ENCODE results near the gene BSN. TPM values are rescaled to one million over a fixed set of nuclear protein-coding genes. Genes with fewer than 3 reads are reported as not detected.

Gene BSN
- total RNA-seq, 2 experiments from 2014 or later: 0.03 to 0.27 TPM

- H3K79me2 ChIP-seq (ENCODE audit: insufficient read depth, low read depth, low read length): peaks cover 13% of the 10 kb centered on the region; the same call in 1 of the 2 replicates
- no peaks in the 10 kb centered on the region for H3K9me2 ChIP-seq (ENCODE audit: insufficient read depth, low read length)
- H2AFZ ChIP-seq (ENCODE audit: low read length): no peak within 1 kb of the TSS
- H3K36me3 ChIP-seq (ENCODE audit: insufficient read depth, low read length): peaks cover 56% of the 10 kb centered on the region
- H3K9me3 ChIP-seq (ENCODE audit: low read length): no peaks in the 10 kb centered on the region
- peak within 1 kb of the TSS; percentile 27 for H3K27ac ChIP-seq (ENCODE audit: low read depth, low read length, poor library complexity, severe bottlenecking)
- ChIA-PET POLR2A (no interaction called here), CTCF (ENCODE audit: unreplicated experiment) (no interaction called here)
- peak within 1 kb of the TSS; percentile 51 for H3K4me3 ChIP-seq (ENCODE audit: low read depth, low read length, poor library complexity, severe bottlenecking)
- peak; percentile 90 for DNase-seq (ENCODE audit: low spot score)
- peak within 1 kb of the TSS; percentile 54 for H3K4me2 ChIP-seq (ENCODE audit: low read length)
- TF ChIP-seq CTCF (conservative IDR thresholded peaks at IDR 0.05; ENCODE audit: low read length) (peak; percentile 67), EZH2phosphoT487 (IDR thresholded peaks at IDR 0.05; ENCODE audit: borderline replicate concordance, low read depth, low read length) (no peak)
- intact Hi-C loops (cut with micrococcal nuclease; ENCODE audit: unreplicated experiment): loop anchor here (1.0 kb wide), 1 partner anchor 16 kb away; no protein-coding TSS in a partner anchor
- peaks cover 15% of the 10 kb centered on the region for H3K4me1 ChIP-seq (ENCODE audit: insufficient read depth, low read length, poor library complexity, severe bottlenecking)
- H4K20me1 ChIP-seq (ENCODE audit: insufficient read depth, low read length): no peaks in the 10 kb centered on the region
- BruUV-seq (replicated peaks): no TSS peak
Observed at GRCh38 chr3:49719214-49719884, 165.1 kb downstream of the BSN start, which contains the start of gene AMIGO3. AMIGO3 (minus strand) TSS chr3:49719684; CDS start chr3:49719465, 219 bp downstream.

Small RNA genes within 50 kb of the gene (small RNA-seq; reads per million reads assigned to genes)
- not detected for gene AMIGO3

Other genes starting within 250 kb of the BSN start
- gene USP4, start 214.4 kb upstream of the BSN start, total RNA-seq (2014; rRNA removed; shearing (Covaris generic)): 28.6 and 41.6 TPM in 2 replicates
- 74.6 and 80.3 TPM in 2 replicates for gene USP4, start 214.4 kb upstream of the BSN start, total RNA-seq (2022)
- gene GPX1, start 196.1 kb upstream of the BSN start, total RNA-seq (2014; rRNA removed; shearing (Covaris generic)): 77.6 and 82.3 TPM in 2 replicates
- 119 and 148 TPM in 2 replicates for gene GPX1, start 196.1 kb upstream of the BSN start, total RNA-seq (2022)
- 218 and 219 TPM in 2 replicates for gene RHOA, start 142.5 kb upstream of the BSN start, total RNA-seq (2014; rRNA removed; shearing (Covaris generic))
- 373 and 403 TPM in 2 replicates for gene RHOA, start 142.5 kb upstream of the BSN start, total RNA-seq (2022)
- gene TCTA, start 142.1 kb upstream of the BSN start, total RNA-seq (2014; rRNA removed; shearing (Covaris generic)): 15.8 and 17.9 TPM in 2 replicates
- gene TCTA, start 142.1 kb upstream of the BSN start, total RNA-seq (2022): 35.3 and 37.7 TPM in 2 replicates
- gene AMT, start 132.0 kb upstream of the BSN start, total RNA-seq (2014; rRNA removed; shearing (Covaris generic)): 5.3 and 5.4 TPM in 2 replicates
- 6.0 and 7.8 TPM in 2 replicates for gene AMT, start 132.0 kb upstream of the BSN start, total RNA-seq (2022)
- gene NICN1, start 125.2 kb upstream of the BSN start, total RNA-seq (2014; rRNA removed; shearing (Covaris generic)): 8.3 and 15.4 TPM in 2 replicates
- gene NICN1, start 125.2 kb upstream of the BSN start, total RNA-seq (2022): 23.2 and 27.3 TPM in 2 replicates
- gene DAG1, start 84.2 kb upstream of the BSN start, total RNA-seq (2014; rRNA removed; shearing (Covaris generic)): 10.6 and 10.9 TPM in 2 replicates
- gene DAG1, start 84.2 kb upstream of the BSN start, total RNA-seq (2022): 14.9 and 15.6 TPM in 2 replicates
- gene APEH, start 119.9 kb downstream of the BSN start, total RNA-seq (2014; rRNA removed; shearing (Covaris generic)): 94.8 and 112 TPM in 2 replicates
- gene APEH, start 119.9 kb downstream of the BSN start, total RNA-seq (2022): 132 and 133 TPM in 2 replicates
- 12.5 and 13.1 TPM in 2 replicates for gene MST1, start 135.0 kb downstream of the BSN start, total RNA-seq (2014; rRNA removed; shearing (Covaris generic))
- gene MST1, start 135.0 kb downstream of the BSN start, total RNA-seq (2022): 24.2 and 26.2 TPM in 2 replicates
- 20.8 and 39.2 TPM in 2 replicates for gene RNF123, start 135.1 kb downstream of the BSN start, total RNA-seq (2014; rRNA removed; shearing (Covaris generic))
- gene RNF123, start 135.1 kb downstream of the BSN start, total RNA-seq (2022): 48.4 and 50.6 TPM in 2 replicates
- 2.9 and 4.4 TPM in 2 replicates for gene AMIGO3, start 165.2 kb downstream of the BSN start, total RNA-seq (2014; rRNA removed; shearing (Covaris generic))
- 0.80 TPM in 1 of 2 replicates, not detected in the other for gene AMIGO3, start 165.2 kb downstream of the BSN start, total RNA-seq (2022)
- gene GMPPB, start 169.5 kb downstream of the BSN start, total RNA-seq (2014; rRNA removed; shearing (Covaris generic)): 40.7 and 43.6 TPM in 2 replicates
- 52.4 and 54.5 TPM in 2 replicates for gene GMPPB, start 169.5 kb downstream of the BSN start, total RNA-seq (2022)
- 23.1 and 27.4 TPM in 2 replicates for gene IP6K1, start 232.1 kb downstream of the BSN start, total RNA-seq (2014; rRNA removed; shearing (Covaris generic))
- 27.0 and 30.9 TPM in 2 replicates for gene IP6K1, start 232.1 kb downstream of the BSN start, total RNA-seq (2022)
- not detected in 2 replicates for gene CDHR4, start 245.4 kb downstream of the BSN start, total RNA-seq (2014; rRNA removed; shearing (Covaris generic))
- 0.32 TPM in 1 of 2 replicates, not detected in the other for gene CDHR4, start 245.4 kb downstream of the BSN start, total RNA-seq (2022)
- 12.8 and 18.4 TPM in 2 replicates for gene INKA1, start 248.8 kb downstream of the BSN start, total RNA-seq (2014; rRNA removed; shearing (Covaris generic))
- gene INKA1, start 248.8 kb downstream of the BSN start, total RNA-seq (2022): 7.6 and 7.9 TPM in 2 replicates

All from OCI-LY7 (cell line).